ENCODE data around the gene MYLK4.

DNA sequence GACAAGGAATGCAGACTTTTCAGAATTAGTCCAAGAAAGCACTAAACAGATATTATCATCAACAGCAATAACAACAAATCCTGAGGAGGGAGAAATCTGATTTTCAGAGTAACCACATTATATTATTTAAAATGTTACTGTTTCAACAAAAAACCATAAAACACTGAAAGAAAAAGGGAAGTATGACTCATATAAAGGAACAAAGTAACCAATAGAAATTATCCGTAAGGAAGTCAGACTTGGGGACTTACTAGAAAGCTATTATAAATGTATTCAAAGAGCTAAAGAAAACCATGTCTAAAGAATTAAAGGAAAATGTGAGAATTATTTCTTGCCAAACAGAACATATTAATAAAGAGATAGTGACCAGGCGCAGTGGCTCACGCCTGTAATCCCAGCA lies 98.1 kb downstream of the MYLK4 start:
- TF ChIP-seq, protein P1, sequence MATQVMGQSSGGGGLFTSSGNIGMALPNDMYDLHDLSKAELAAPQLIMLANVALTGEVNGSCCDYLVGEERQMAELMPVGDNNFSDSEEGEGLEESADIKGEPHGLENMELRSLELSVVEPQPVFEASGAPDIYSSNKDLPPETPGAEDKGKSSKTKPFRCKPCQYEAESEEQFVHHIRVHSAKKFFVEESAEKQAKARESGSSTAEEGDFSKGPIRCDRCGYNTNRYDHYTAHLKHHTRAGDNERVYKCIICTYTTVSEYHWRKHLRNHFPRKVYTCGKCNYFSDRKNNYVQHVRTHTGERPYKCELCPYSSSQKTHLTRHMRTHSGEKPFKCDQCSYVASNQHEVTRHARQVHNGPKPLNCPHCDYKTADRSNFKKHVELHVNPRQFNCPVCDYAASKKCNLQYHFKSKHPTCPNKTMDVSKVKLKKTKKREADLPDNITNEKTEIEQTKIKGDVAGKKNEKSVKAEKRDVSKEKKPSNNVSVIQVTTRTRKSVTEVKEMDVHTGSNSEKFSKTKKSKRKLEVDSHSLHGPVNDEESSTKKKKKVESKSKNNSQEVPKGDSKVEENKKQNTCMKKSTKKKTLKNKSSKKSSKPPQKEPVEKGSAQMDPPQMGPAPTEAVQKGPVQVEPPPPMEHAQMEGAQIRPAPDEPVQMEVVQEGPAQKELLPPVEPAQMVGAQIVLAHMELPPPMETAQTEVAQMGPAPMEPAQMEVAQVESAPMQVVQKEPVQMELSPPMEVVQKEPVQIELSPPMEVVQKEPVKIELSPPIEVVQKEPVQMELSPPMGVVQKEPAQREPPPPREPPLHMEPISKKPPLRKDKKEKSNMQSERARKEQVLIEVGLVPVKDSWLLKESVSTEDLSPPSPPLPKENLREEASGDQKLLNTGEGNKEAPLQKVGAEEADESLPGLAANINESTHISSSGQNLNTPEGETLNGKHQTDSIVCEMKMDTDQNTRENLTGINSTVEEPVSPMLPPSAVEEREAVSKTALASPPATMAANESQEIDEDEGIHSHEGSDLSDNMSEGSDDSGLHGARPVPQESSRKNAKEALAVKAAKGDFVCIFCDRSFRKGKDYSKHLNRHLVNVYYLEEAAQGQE (IDR thresholded peaks at IDR 0.05): no peak
- no peak for TF ChIP-seq TAF1 (conservative IDR thresholded peaks at IDR 0.05)
- TF ChIP-seq, protein P2, sequence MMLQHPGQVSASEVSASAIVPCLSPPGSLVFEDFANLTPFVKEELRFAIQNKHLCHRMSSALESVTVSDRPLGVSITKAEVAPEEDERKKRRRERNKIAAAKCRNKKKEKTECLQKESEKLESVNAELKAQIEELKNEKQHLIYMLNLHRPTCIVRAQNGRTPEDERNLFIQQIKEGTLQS (IDR thresholded peaks at IDR 0.05): no peak
- TF ChIP-seq, protein P3, sequence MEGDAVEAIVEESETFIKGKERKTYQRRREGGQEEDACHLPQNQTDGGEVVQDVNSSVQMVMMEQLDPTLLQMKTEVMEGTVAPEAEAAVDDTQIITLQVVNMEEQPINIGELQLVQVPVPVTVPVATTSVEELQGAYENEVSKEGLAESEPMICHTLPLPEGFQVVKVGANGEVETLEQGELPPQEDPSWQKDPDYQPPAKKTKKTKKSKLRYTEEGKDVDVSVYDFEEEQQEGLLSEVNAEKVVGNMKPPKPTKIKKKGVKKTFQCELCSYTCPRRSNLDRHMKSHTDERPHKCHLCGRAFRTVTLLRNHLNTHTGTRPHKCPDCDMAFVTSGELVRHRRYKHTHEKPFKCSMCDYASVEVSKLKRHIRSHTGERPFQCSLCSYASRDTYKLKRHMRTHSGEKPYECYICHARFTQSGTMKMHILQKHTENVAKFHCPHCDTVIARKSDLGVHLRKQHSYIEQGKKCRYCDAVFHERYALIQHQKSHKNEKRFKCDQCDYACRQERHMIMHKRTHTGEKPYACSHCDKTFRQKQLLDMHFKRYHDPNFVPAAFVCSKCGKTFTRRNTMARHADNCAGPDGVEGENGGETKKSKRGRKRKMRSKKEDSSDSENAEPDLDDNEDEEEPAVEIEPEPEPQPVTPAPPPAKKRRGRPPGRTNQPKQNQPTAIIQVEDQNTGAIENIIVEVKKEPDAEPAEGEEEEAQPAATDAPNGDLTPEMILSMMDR (IDR thresholded peaks at IDR 0.05; ENCODE audit: low read depth, low read length, missing input control): no peak
- TF ChIP-seq JUND (IDR thresholded peaks at IDR 0.05): no peak
- TF ChIP-seq RAD21 (IDR thresholded peaks at IDR 0.05): no peak
- TF ChIP-seq GABPA (IDR thresholded peaks at IDR 0.05 in 1 of 2, conservative IDR thresholded peaks at IDR 0.05 in 1 of 2): no peak
- TF ChIP-seq SP1 (IDR thresholded peaks at IDR 0.05): no peak
- TF ChIP-seq, protein P4, sequence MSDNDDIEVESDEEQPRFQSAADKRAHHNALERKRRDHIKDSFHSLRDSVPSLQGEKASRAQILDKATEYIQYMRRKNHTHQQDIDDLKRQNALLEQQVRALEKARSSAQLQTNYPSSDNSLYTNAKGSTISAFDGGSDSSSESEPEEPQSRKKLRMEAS (IDR thresholded peaks at IDR 0.05): no peak
- TF ChIP-seq HNF4A (conservative IDR thresholded peaks at IDR 0.05): no peak
- no peak for TF ChIP-seq YY1 (IDR thresholded peaks at IDR 0.05)
- TF ChIP-seq RXRA (IDR thresholded peaks at IDR 0.05): no peak
